Keratinocyte (primary cell): ENCODE measurements around the gene PTGR2. TPM values are rescaled to one million over a fixed set of nuclear protein-coding genes. Genes with fewer than 3 reads are reported as not detected.
"Not testable (repeated sequence)": the region's sequence is repeated elsewhere in the genome, so short reads cannot be mapped to it uniquely, and the experiment has no call there.

Experiments used
- DNase-seq: peaks from one replicate; pipeline ENCODE4 v3.0.0-alpha.2; 2011; ENCODE audit warnings: low read depth, missing footprints, low spot score
- FAIRE-seq: peaks from 2 replicates; lab custom pipeline; 2011; peaks lifted over from hg19 to GRCh38; lab: Jason Lieb, UNC
- H2AFZ ChIP-seq: 2 replicates; pipeline ENCODE4 v1.6.0; 2012; ENCODE audit warnings: low read length, control low read depth, inconsistent platforms; ENCODE audit not compliant: control insufficient read depth
- H3K27ac ChIP-seq: 2 replicates; pipeline ENCODE4 v1.5.1; 2011; ENCODE audit warnings: low read length; ENCODE audit not compliant: control insufficient read depth, insufficient read depth
- H3K27me3 ChIP-seq: 3 replicates; pipeline ENCODE4 v1.6.0; 2011; ENCODE audit warnings: low read length; ENCODE audit not compliant: control insufficient read depth, insufficient read depth; ENCODE audit errors: extremely low read depth
- H3K36me3 ChIP-seq, 2 experiments: 2 replicates in 1 of 2; 3 replicates in 1 of 2; pipeline ENCODE4 v1.5.1; 2011; ENCODE audit warnings: low read length in 2 of 2, mild to moderate bottlenecking in 1 of 2; ENCODE audit not compliant: control insufficient read depth in 2 of 2, insufficient read depth in 2 of 2; ENCODE audit errors: extremely low read depth in 1 of 2
- H3K4me1 ChIP-seq: 3 replicates; pipeline ENCODE4 v1.5.1; 2011; ENCODE audit warnings: low read length; ENCODE audit not compliant: control insufficient read depth, insufficient read depth; ENCODE audit errors: extremely low read depth
- H3K4me2 ChIP-seq: 3 replicates; pipeline ENCODE4 v1.6.0; 2011; ENCODE audit warnings: low read depth, low read length; ENCODE audit not compliant: control insufficient read depth, insufficient read depth; ENCODE audit errors: extremely low read depth
- H3K4me3 ChIP-seq, 3 experiments: fragments of 200-600 bp in 1 of 3; sonication (generic) in 1 of 3; 2 replicates in 2 of 3; 3 replicates in 1 of 3; pipeline ENCODE4 v1.5.1; 2011 to 2016; ENCODE audit warnings: low read length in 3 of 3, mild to moderate bottlenecking in 3 of 3, control low read depth in 2 of 3, inconsistent platforms in 1 of 3, low read depth in 1 of 3, mixed read lengths in 1 of 3, mixed run types in 1 of 3, moderate library complexity in 1 of 3; ENCODE audit not compliant: control insufficient read depth in 2 of 3, insufficient read depth in 2 of 3; ENCODE audit errors: extremely low read depth in 1 of 3
- H3K79me2 ChIP-seq: 2 replicates; pipeline ENCODE4 v1.6.0; 2012; ENCODE audit warnings: low read length; ENCODE audit not compliant: control insufficient read depth, insufficient read depth
- H3K9ac ChIP-seq: 3 replicates; pipeline ENCODE4 v1.6.0; 2011; ENCODE audit warnings: low read length; ENCODE audit not compliant: control insufficient read depth, insufficient read depth; ENCODE audit errors: extremely low read depth
- H3K9me1 ChIP-seq: 3 replicates; pipeline ENCODE4 v1.6.0; 2011; ENCODE audit warnings: low read length; ENCODE audit not compliant: control insufficient read depth, insufficient read depth; ENCODE audit errors: extremely low read depth
- H3K9me3 ChIP-seq: 2 replicates; pipeline ENCODE4 v1.5.1; 2012; ENCODE audit warnings: low read depth, low read length; ENCODE audit not compliant: control insufficient read depth
- H4K20me1 ChIP-seq: 3 replicates; pipeline ENCODE4 v1.6.0; 2011; ENCODE audit warnings: low read length; ENCODE audit not compliant: control insufficient read depth, insufficient read depth; ENCODE audit errors: extremely low read depth
- EZH2 ChIP-seq: IDR thresholded peaks from one replicate; pipeline ENCODE4 v1.6.1; 2012; ENCODE audit warnings: inconsistent platforms, mild to moderate bottlenecking, low read length, moderate library complexity
- dilution Hi-C: fragments of 300-500 bp; cut with MboI; formaldehyde crosslinking; loops from one replicate; pipeline ENCODE4 v1.7.0; 2020; ENCODE audit warnings: low sequenced_read_pairs; ENCODE audit not compliant: extremely low pct_ligation_motif_present
- polyA plus RNA-seq, 5 experiments: library from polyadenylated mRNA; depleted of rRNA in 3 of 5; stranded (reverse) in 3 of 5; stranded (forward) in 1 of 5; unstranded in 1 of 5; fragments of >200 nt; gene quantifications; 1 replicate in 1 of 5; 2 replicates in 3 of 5; 3 replicates in 1 of 5; pipeline versions ENCODE4 v1.2.1 to v1.2.3, GENCODE V29; 2011 to 2012; ENCODE audit warnings: missing spikeins in 2 of 5, low read depth in 1 of 5, low replicate concordance in 1 of 5
- TF ChIP-seq, protein P1 (sequence below), 3 experiments: IDR thresholded peaks in 1 of 3; conservative IDR thresholded peaks in 1 of 3; optimal IDR thresholded peaks in 1 of 3; 2 replicates in 2 of 3; 3 replicates in 1 of 3; pipeline versions ENCODE3 to v1.5.1; 2011; ENCODE audit warnings: low read length in 3 of 3, mild to moderate bottlenecking in 3 of 3, moderate library complexity in 2 of 3, control low read depth in 1 of 3, inconsistent platforms in 1 of 3; ENCODE audit not compliant: insufficient read depth in 2 of 3; ENCODE audit errors: extremely low read depth in 1 of 3

Gene PTGR2
- polyA plus RNA-seq, 1 donor (not counting 4 experiments of a cell fraction or from before 2014, with no cell fraction given) = 19.5 TPM

DNA sequence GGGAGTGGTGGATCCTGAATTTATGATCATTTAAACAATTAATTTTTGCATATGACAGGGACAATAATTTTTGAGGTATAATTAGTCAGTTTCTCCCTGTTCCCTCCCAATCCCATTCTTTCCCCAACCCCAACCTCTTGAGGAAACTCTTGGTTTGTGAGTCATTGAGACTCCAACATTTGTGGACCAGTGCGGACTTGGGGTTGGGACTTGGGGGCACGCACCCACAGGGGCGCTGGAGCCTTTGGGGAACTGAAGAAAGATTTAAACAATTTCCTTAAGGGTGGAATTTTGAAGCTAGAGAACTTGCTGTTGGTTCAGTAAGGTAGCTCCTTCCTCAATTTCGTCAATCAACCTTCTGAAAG is 17.4 kb upstream of the PTGR2 start:
- DNase-seq = no peak
- H3K4me2 ChIP-seq = no peak overlapping the region
- dilution Hi-C loops = no loop called here
- H2AFZ ChIP-seq = no peak overlapping the region
- no peak overlapping the region for H3K27ac ChIP-seq
- H3K4me1 ChIP-seq = no peaks in the 10 kb centered on the region
- H3K27me3 ChIP-seq = no peaks in the 10 kb centered on the region
- no peaks in the 10 kb centered on the region for H3K79me2 ChIP-seq
- no peak for FAIRE-seq
- no peaks in the 10 kb centered on the region for H3K36me3 ChIP-seq
- TF ChIP-seq EZH2 = no peak
- TF ChIP-seq, protein P1, sequence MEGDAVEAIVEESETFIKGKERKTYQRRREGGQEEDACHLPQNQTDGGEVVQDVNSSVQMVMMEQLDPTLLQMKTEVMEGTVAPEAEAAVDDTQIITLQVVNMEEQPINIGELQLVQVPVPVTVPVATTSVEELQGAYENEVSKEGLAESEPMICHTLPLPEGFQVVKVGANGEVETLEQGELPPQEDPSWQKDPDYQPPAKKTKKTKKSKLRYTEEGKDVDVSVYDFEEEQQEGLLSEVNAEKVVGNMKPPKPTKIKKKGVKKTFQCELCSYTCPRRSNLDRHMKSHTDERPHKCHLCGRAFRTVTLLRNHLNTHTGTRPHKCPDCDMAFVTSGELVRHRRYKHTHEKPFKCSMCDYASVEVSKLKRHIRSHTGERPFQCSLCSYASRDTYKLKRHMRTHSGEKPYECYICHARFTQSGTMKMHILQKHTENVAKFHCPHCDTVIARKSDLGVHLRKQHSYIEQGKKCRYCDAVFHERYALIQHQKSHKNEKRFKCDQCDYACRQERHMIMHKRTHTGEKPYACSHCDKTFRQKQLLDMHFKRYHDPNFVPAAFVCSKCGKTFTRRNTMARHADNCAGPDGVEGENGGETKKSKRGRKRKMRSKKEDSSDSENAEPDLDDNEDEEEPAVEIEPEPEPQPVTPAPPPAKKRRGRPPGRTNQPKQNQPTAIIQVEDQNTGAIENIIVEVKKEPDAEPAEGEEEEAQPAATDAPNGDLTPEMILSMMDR (optimal IDR thresholded peaks at IDR 0.05 in 1 of 3, IDR thresholded peaks at IDR 0.05 in 1 of 3, conservative IDR thresholded peaks at IDR 0.05 in 1 of 3; ENCODE audit: extremely low read depth in 1 of 3, insufficient read depth in 2 of 3, low read length in 3 of 3) = no peak
- no peak overlapping the region for H3K9ac ChIP-seq
- no peaks in the 10 kb centered on the region for H3K9me3 ChIP-seq
- no peak overlapping the region for H3K4me3 ChIP-seq
- no peaks in the 10 kb centered on the region for H4K20me1 ChIP-seq
- H3K9me1 ChIP-seq = no peaks in the 10 kb centered on the region

DNA sequence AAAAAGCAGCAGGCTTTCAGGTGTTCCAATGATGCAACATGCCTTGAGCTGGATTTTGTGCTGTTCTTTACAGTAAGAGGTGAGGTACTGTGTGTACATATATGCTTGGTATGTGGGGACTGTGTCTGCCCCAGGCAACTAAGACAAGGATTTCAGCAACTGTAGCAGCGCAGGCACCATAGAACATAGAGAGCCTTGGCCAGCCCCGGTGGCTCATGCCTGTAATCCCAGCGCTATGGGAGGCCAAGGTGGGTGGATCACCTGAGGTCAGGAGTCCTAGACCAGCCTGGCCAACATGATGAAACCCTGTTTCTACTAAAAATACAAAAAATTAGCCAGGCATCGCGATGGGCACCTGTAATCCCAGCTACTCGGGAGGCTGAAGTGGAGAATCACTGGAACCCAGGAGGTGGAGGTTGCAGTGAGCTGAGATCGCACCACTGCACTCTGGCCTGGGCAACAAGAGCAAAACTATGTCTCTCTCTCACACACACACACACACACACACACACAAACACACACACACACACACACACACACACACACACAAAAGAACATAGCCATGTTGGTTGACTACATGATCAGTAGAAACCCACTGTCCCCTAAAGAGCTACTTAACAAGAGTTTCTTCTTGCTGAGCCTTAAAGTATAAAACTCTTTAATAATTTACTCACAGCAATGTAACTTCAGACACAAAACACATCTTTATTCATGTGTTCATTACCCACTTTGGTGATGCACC is 13.2 kb upstream of the PTGR2 start:
- H3K4me3 ChIP-seq, H3K79me2 ChIP-seq, H3K27me3 ChIP-seq, H3K9ac ChIP-seq, H3K27ac ChIP-seq, H3K9me3 ChIP-seq, H3K4me1 ChIP-seq, H3K36me3 ChIP-seq, H2AFZ ChIP-seq, H3K9me1 ChIP-seq, FAIRE-seq, dilution Hi-C loops, DNase-seq, H4K20me1 ChIP-seq, H3K4me2 ChIP-seq: not testable (repeated sequence)

DNA sequence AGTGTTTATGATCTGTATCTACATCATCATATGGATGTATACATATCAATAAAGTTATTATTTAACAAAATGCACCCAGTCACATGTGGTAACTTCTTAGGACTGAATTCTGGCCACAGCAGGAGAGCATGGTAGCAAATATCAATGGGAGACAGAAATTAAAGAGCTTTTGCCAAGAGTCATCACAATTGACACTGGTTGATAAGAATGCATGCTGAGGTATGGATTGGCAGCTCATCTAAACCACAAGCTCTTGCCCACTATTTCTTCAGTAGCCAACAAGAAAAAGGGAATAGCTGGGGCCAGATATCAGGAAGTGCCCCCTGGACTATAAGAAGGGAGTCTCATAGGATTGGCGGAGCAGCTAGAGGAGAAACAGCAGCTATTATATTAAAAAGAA is 9.4 kb upstream of the PTGR2 start:
- H3K27ac ChIP-seq = no peak overlapping the region
- no peak overlapping the region for H3K4me3 ChIP-seq
- no peaks in the 10 kb centered on the region for H3K4me1 ChIP-seq
- TF ChIP-seq EZH2 = no peak
- TF ChIP-seq, protein P1 (optimal IDR thresholded peaks at IDR 0.05 in 1 of 3, IDR thresholded peaks at IDR 0.05 in 1 of 3, conservative IDR thresholded peaks at IDR 0.05 in 1 of 3; ENCODE audit: extremely low read depth in 1 of 3, insufficient read depth in 2 of 3, low read length in 3 of 3) = no peak
- DNase-seq = no peak
- no peak for FAIRE-seq
- no peaks in the 10 kb centered on the region for H3K9me3 ChIP-seq
- no peaks in the 10 kb centered on the region for H3K27me3 ChIP-seq
- dilution Hi-C loops = no loop called here
- H3K4me2 ChIP-seq = no peak overlapping the region
- H2AFZ ChIP-seq = no peak overlapping the region
- H3K9me1 ChIP-seq = no peaks in the 10 kb centered on the region
- H4K20me1 ChIP-seq = no peaks in the 10 kb centered on the region
- no peak overlapping the region for H3K9ac ChIP-seq
- no peaks in the 10 kb centered on the region for H3K36me3 ChIP-seq
- H3K79me2 ChIP-seq = no peaks in the 10 kb centered on the region
